Measurements from ENCODE around the gene UBE2M. TPM values are rescaled to one million over a fixed set of nuclear protein-coding genes. Genes with fewer than 3 reads are reported as not detected.

Gene UBE2M
- total and polyA plus RNA-seq, 8 donors: 22.0 to 33.0 (median 25.3) TPM

- no peak overlapping the region for H3K4me3 ChIP-seq
- no peaks in the 10 kb centered on the region for H3K9me3 ChIP-seq
- DNase-seq (no peak), ATAC-seq (no peak), FAIRE-seq (no peak)
- H3K36me3 ChIP-seq: peaks cover 11 to 54% (median 29%) of the 10 kb centered on the region in 3 donors
- no peak overlapping the region for H3K27ac ChIP-seq
- H3K27me3 ChIP-seq: no peaks in the 10 kb centered on the region
- TF ChIP-seq CTCF (IDR thresholded peaks at IDR 0.05): no peak
- peaks cover 0 to 22% (median 13%) of the 10 kb centered on the region in 3 donors for H3K4me1 ChIP-seq
- intact Hi-C loops (cut with DNase I): no loop called here
- WGBS, 2 donors: 25 to 26% methylated on average over 1 of the region's 1 CpG
Observed at GRCh38 chr19:58551123-58551497, 7.3 kb downstream of the UBE2M start.

- WGBS, 2 donors: 91 to 95% methylated on average over 11 to 13 of the region's 13 CpGs
- H3K4me1 ChIP-seq: peaks cover 0 to 25% (median 14%) of the 10 kb centered on the region in 3 donors
- TF ChIP-seq CTCF (IDR thresholded peaks at IDR 0.05): no peak
- H3K4me3 ChIP-seq: no peak overlapping the region
- no peak overlapping the region for H3K27ac ChIP-seq
- intact Hi-C loops (cut with DNase I): no loop called here
- H3K27me3 ChIP-seq: no peaks in the 10 kb centered on the region
- no peak for DNase-seq
- no peak for FAIRE-seq
- no peaks in the 10 kb centered on the region for H3K9me3 ChIP-seq
- H3K36me3 ChIP-seq: peaks cover 11 to 52% (median 29%) of the 10 kb centered on the region in 3 donors
- ATAC-seq: no peak
Observed at GRCh38 chr19:58550362-58551122, 7.9 kb downstream of the UBE2M start.

GRCh38 chr19:58549664-58550361 lies 8.6 kb downstream of the UBE2M start:
- no peak overlapping the region for H3K4me3 ChIP-seq
- peaks cover 0 to 21% (median 14%) of the 10 kb centered on the region in 3 donors for H3K4me1 ChIP-seq
- DNase-seq (no peak), FAIRE-seq (no peak), ATAC-seq (no peak)
- 88 to 94% methylated on average over 11 of the region's 11 CpGs for WGBS, 2 donors
- no peak for TF ChIP-seq CTCF (IDR thresholded peaks at IDR 0.05)
- H3K27ac ChIP-seq: no peak overlapping the region
- no peaks in the 10 kb centered on the region for H3K27me3 ChIP-seq
- peaks cover 11 to 52% (median 29%) of the 10 kb centered on the region in 3 donors for H3K36me3 ChIP-seq
- no peaks in the 10 kb centered on the region for H3K9me3 ChIP-seq
- intact Hi-C loops (cut with DNase I): no loop called here

- peaks cover 11 to 52% (median 29%) of the 10 kb centered on the region in 3 donors for H3K36me3 ChIP-seq
- FAIRE-seq: no peak
- no peak overlapping the region for H3K27ac ChIP-seq
- H3K9me3 ChIP-seq: no peaks in the 10 kb centered on the region
- peak in 2 of 6 donors; percentile 17 to 58 for DNase-seq
- peaks cover 0 to 18% (median 13%) of the 10 kb centered on the region in 3 donors for H3K4me1 ChIP-seq
- WGBS, 2 donors: 89 to 90% methylated on average over 20 of the region's 20 CpGs
- H3K4me3 ChIP-seq: no peak overlapping the region
- no peak for TF ChIP-seq CTCF (IDR thresholded peaks at IDR 0.05)
- intact Hi-C loops (cut with DNase I): no loop called here
- H3K27me3 ChIP-seq: no peaks in the 10 kb centered on the region
- no peak for ATAC-seq
Observed at GRCh38 chr19:58548859-58549663, 9.3 kb downstream of the UBE2M start.
